ENCODE results near the gene SMG6. TPM values are rescaled to one million over a fixed set of nuclear protein-coding genes. Genes with fewer than 3 reads are reported as not detected.

SMG6 gene
- total RNA-seq, 1 experiment from 2014 or later, result 13.5 TPM

DNA sequence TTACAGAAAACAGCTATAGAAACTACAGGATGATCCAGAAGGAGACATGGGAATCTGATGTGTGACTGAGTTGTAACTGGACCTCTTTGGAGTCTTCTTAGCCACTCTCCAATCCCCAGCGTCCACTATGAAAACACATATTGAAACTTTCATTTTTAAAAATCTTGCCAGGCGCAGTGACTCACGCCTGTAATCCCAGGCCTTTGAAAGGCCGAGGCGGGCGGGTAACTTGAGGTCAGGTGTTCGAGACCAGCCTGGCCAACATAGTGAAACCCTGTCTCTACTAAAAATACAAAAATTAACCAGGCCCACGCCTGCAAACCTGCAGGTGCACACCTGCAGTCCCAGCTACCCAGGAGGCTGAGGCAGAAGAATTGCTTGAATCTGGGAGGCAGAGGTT, 195.4 kb downstream of the SMG6 start:
- H3K4me1 Mint-ChIP-seq (ENCODE audit: low read depth, unreplicated experiment), result peaks cover under 1% of the 10 kb centered on the region
- intact Hi-C loops (cut with micrococcal nuclease; ENCODE audit: unreplicated experiment), result no loop called here
- no peak for DNase-seq
- H3K9me3 Mint-ChIP-seq (ENCODE audit: low read depth, unreplicated experiment), result no peaks in the 10 kb centered on the region
- TF ChIP-seq, protein P1, sequence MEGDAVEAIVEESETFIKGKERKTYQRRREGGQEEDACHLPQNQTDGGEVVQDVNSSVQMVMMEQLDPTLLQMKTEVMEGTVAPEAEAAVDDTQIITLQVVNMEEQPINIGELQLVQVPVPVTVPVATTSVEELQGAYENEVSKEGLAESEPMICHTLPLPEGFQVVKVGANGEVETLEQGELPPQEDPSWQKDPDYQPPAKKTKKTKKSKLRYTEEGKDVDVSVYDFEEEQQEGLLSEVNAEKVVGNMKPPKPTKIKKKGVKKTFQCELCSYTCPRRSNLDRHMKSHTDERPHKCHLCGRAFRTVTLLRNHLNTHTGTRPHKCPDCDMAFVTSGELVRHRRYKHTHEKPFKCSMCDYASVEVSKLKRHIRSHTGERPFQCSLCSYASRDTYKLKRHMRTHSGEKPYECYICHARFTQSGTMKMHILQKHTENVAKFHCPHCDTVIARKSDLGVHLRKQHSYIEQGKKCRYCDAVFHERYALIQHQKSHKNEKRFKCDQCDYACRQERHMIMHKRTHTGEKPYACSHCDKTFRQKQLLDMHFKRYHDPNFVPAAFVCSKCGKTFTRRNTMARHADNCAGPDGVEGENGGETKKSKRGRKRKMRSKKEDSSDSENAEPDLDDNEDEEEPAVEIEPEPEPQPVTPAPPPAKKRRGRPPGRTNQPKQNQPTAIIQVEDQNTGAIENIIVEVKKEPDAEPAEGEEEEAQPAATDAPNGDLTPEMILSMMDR (IDR thresholded peaks at IDR 0.05; ENCODE audit: unreplicated experiment), result no peak
- H3K27ac Mint-ChIP-seq (ENCODE audit: unreplicated experiment), result no peak overlapping the region
- H3K27me3 Mint-ChIP-seq (ENCODE audit: unreplicated experiment), result no peaks in the 10 kb centered on the region
- H3K36me3 Mint-ChIP-seq (ENCODE audit: insufficient read depth, unreplicated experiment), result no peaks in the 10 kb centered on the region
- CTCF ChIA-PET, result no interaction called here
- H3K4me3 Mint-ChIP-seq (ENCODE audit: low read depth, unreplicated experiment), result no peak overlapping the region
- no TSS peak for BruUV-seq (replicated peaks)

DNA sequence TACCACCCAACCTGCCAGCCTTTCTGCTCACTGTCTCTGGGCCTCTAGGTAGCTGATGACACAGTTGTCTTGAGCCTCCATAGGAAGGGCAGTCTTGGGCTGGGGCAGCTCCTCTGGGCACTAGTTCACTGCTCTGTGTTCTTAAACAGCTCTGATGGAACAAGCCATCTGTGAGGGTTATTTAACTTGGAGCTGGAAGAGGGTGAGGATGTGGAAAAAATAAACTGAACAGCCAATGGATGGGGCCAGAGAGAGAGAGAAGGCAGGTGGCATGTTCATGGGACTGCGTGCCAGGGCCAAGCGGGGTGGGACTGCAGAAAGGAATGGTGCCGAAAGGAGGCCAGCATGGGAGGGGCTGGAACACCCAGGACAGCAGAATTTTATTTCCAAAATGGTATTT, 196.1 kb downstream of the SMG6 start:
- Mint-ChIP-seq H3K27me3 (ENCODE audit: unreplicated experiment) (no peaks in the 10 kb centered on the region), H3K27ac (ENCODE audit: unreplicated experiment) (no peak overlapping the region), H3K4me3 (ENCODE audit: low read depth, unreplicated experiment) (no peak overlapping the region), H3K36me3 (ENCODE audit: insufficient read depth, unreplicated experiment) (no peaks in the 10 kb centered on the region), H3K9me3 (ENCODE audit: low read depth, unreplicated experiment) (no peaks in the 10 kb centered on the region), H3K4me1 (ENCODE audit: low read depth, unreplicated experiment) (peaks cover 7% of the 10 kb centered on the region)
- CTCF ChIA-PET, result no interaction called here
- no peak for DNase-seq
- no TSS peak for BruUV-seq (replicated peaks)
- intact Hi-C loops (cut with micrococcal nuclease; ENCODE audit: unreplicated experiment), result no loop called here
- TF ChIP-seq, protein P1 (IDR thresholded peaks at IDR 0.05; ENCODE audit: unreplicated experiment), result no peak

DNA sequence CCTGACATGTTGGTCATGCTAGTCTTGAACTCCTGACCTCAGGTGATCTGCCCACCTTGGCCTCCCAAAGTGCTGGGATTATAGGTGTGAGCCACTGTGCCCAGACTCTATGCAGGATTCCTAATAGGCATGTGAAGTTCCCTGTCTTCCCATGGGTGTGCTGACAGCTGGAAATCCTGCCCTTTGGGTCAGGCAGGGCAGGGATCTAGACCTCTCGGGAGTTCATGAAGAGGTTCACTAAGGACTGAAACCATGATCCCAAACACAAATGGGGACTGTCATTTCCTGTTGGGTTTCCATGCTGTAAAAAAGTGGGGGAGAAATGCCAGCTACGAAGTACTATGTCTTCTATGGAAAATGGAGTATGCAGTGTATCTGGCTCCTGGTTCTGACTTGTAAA, 196.5 kb downstream of the SMG6 start:
- no TSS peak for BruUV-seq (replicated peaks)
- Mint-ChIP-seq H3K36me3 (ENCODE audit: insufficient read depth, unreplicated experiment) (no peaks in the 10 kb centered on the region), H3K4me1 (ENCODE audit: low read depth, unreplicated experiment) (peaks cover 8% of the 10 kb centered on the region), H3K27ac (ENCODE audit: unreplicated experiment) (no peak overlapping the region), H3K4me3 (ENCODE audit: low read depth, unreplicated experiment) (no peak overlapping the region), H3K27me3 (ENCODE audit: unreplicated experiment) (no peaks in the 10 kb centered on the region), H3K9me3 (ENCODE audit: low read depth, unreplicated experiment) (no peaks in the 10 kb centered on the region)
- CTCF ChIA-PET, result no interaction called here
- TF ChIP-seq, protein P1 (IDR thresholded peaks at IDR 0.05; ENCODE audit: unreplicated experiment), result no peak
- intact Hi-C loops (cut with micrococcal nuclease; ENCODE audit: unreplicated experiment), result no loop called here
- no peak for DNase-seq

GRCh38 chr17:2106308-2106955, 197.2 kb downstream of the SMG6 start:
- H3K9me3 Mint-ChIP-seq (ENCODE audit: low read depth, unreplicated experiment), result no peaks in the 10 kb centered on the region
- H3K4me1 Mint-ChIP-seq (ENCODE audit: low read depth, unreplicated experiment), result peaks cover 8% of the 10 kb centered on the region
- BruUV-seq (replicated peaks), result no TSS peak
- no peak for DNase-seq
- CTCF ChIA-PET, result no interaction called here
- TF ChIP-seq, protein P1 (IDR thresholded peaks at IDR 0.05; ENCODE audit: unreplicated experiment), result no peak
- no peaks in the 10 kb centered on the region for H3K36me3 Mint-ChIP-seq (ENCODE audit: insufficient read depth, unreplicated experiment)
- intact Hi-C loops (cut with micrococcal nuclease; ENCODE audit: unreplicated experiment), result no loop called here
- H3K27me3 Mint-ChIP-seq (ENCODE audit: unreplicated experiment), result no peaks in the 10 kb centered on the region
- no peak overlapping the region for H3K27ac Mint-ChIP-seq (ENCODE audit: unreplicated experiment)
- H3K4me3 Mint-ChIP-seq (ENCODE audit: low read depth, unreplicated experiment), result no peak overlapping the region
